ENCODE data around the gene DAGLA. TPM values are rescaled to one million over a fixed set of nuclear protein-coding genes. Genes with fewer than 3 reads are reported as not detected.

Gene DAGLA
- total and polyA plus RNA-seq, 5 experiments from 2014 or later = 0.08 to 0.13 TPM; not detected in 3

- DNase-seq (no peak), ATAC-seq (no peak)
- Mint-ChIP-seq H3K9me3 (no peaks in the 10 kb centered on the region), H3K4me1 (peaks cover 13 to 30% (median 18%) of the 10 kb centered on the region in 4 donors), H3K27me3 (peaks cover 11 to 38% (median 24%) of the 10 kb centered on the region in 5 donors), H3K36me3 (no peaks in the 10 kb centered on the region), H3K4me3 (peak overlapping the region; percentile 32 to 84 (median 74)), H3K27ac (peak overlapping the region in 2 of 10 donors; percentile 26 to 66)
- POLR2A ChIA-PET = no interaction called here
Measured at GRCh38 chr11:61753672-61754071, 73.5 kb downstream of the DAGLA start.

GRCh38 chr11:61754534-61755482 lies 74.6 kb downstream of the DAGLA start:
- Mint-ChIP-seq H3K4me3 (no peak overlapping the region), H3K4me1 (peaks cover 13 to 30% (median 18%) of the 10 kb centered on the region in 4 donors), H3K9me3 (no peaks in the 10 kb centered on the region), H3K27me3 (peaks cover 8 to 32% (median 19%) of the 10 kb centered on the region in 5 donors), H3K36me3 (no peaks in the 10 kb centered on the region), H3K27ac (no peak overlapping the region)
- ATAC-seq (no peak), DNase-seq (no peak)
- POLR2A ChIA-PET = no interaction called here

GRCh38 chr11:61756147-61756451 lies 75.9 kb downstream of the DAGLA start:
- H3K27ac Mint-ChIP-seq = peak overlapping the region in 5 of 10 donors; percentile 34 to 74 (median 63)
- peaks cover 5 to 21% (median 13%) of the 10 kb centered on the region in 5 donors for H3K27me3 Mint-ChIP-seq
- ATAC-seq = no peak
- no peaks in the 10 kb centered on the region for H3K9me3 Mint-ChIP-seq
- H3K4me1 Mint-ChIP-seq = peaks cover 13 to 30% (median 17%) of the 10 kb centered on the region in 4 donors
- no peaks in the 10 kb centered on the region for H3K36me3 Mint-ChIP-seq
- POLR2A ChIA-PET = no interaction called here
- H3K4me3 Mint-ChIP-seq = peak overlapping the region in 3 of 10 donors; percentile 10 to 40 (median 18)
- no peak for DNase-seq

- POLR2A ChIA-PET = interaction anchor here (0.5 kb wide), 1 partner anchor 35 kb away, joined by 3 read pairs; no protein-coding TSS in a partner anchor
- Mint-ChIP-seq H3K4me3 (peak overlapping the region in 1 of 10 donors; percentile 40), H3K9me3 (no peaks in the 10 kb centered on the region), H3K27me3 (peaks cover 3 to 18% (median 12%) of the 10 kb centered on the region in 5 donors), H3K36me3 (no peaks in the 10 kb centered on the region), H3K4me1 (peaks cover 12 to 30% (median 16%) of the 10 kb centered on the region in 4 donors), H3K27ac (peak overlapping the region in 5 of 10 donors; percentile 34 to 74 (median 63))
- DNase-seq (peak in 1 of 10 donors; percentile 32), ATAC-seq (no peak)
Measured at GRCh38 chr11:61756452-61757212, 76.4 kb downstream of the DAGLA start.

- POLR2A ChIA-PET = interaction anchor here (0.5 kb wide), 1 partner anchor 36 kb away, joined by 3 read pairs; no protein-coding TSS in a partner anchor
- Mint-ChIP-seq H3K9me3 (no peaks in the 10 kb centered on the region), H3K27ac (no peak overlapping the region), H3K36me3 (no peaks in the 10 kb centered on the region), H3K27me3 (peaks cover 3 to 23% (median 14%) of the 10 kb centered on the region in 5 donors), H3K4me1 (peaks cover 9 to 30% (median 14%) of the 10 kb centered on the region in 4 donors), H3K4me3 (no peak overlapping the region)
- DNase-seq (no peak), ATAC-seq (no peak)
Measured at GRCh38 chr11:61757213-61757862, 77.1 kb downstream of the DAGLA start.

- Mint-ChIP-seq H3K27me3 (peaks cover 1 to 9% (median 5%) of the 10 kb centered on the region in 5 donors), H3K36me3 (no peaks in the 10 kb centered on the region), H3K9me3 (no peaks in the 10 kb centered on the region), H3K4me3 (no peak overlapping the region), H3K27ac (no peak overlapping the region), H3K4me1 (peaks cover 4 to 12% (median 8%) of the 10 kb centered on the region in 4 donors)
- ATAC-seq (no peak), DNase-seq (no peak)
- POLR2A ChIA-PET = no interaction called here
Measured at GRCh38 chr11:61760946-61761345, 80.8 kb downstream of the DAGLA start.

GRCh38 chr11:61761440-61762222 lies 81.4 kb downstream of the DAGLA start:
- peaks cover 1 to 9% (median 5%) of the 10 kb centered on the region in 5 donors for H3K27me3 Mint-ChIP-seq
- no peaks in the 10 kb centered on the region for H3K36me3 Mint-ChIP-seq
- ATAC-seq (no peak), DNase-seq (no peak)
- no peaks in the 10 kb centered on the region for H3K9me3 Mint-ChIP-seq
- peak overlapping the region in 2 of 10 donors; percentile 47 to 49 for H3K27ac Mint-ChIP-seq
- POLR2A ChIA-PET = no interaction called here
- peaks cover 0 to 5% (median 2%) of the 10 kb centered on the region in 4 donors for H3K4me1 Mint-ChIP-seq
- H3K4me3 Mint-ChIP-seq = no peak overlapping the region

- Mint-ChIP-seq H3K27me3 (peaks cover 1 to 9% (median 5%) of the 10 kb centered on the region in 5 donors), H3K4me1 (peaks cover 0 to under 1% (median 0%) of the 10 kb centered on the region in 4 donors), H3K36me3 (no peaks in the 10 kb centered on the region), H3K27ac (no peak overlapping the region), H3K9me3 (no peaks in the 10 kb centered on the region), H3K4me3 (no peak overlapping the region)
- ATAC-seq (no peak), DNase-seq (no peak)
- POLR2A ChIA-PET = no interaction called here
Measured at GRCh38 chr11:61762223-61762615, 82.0 kb downstream of the DAGLA start.

- POLR2A ChIA-PET = no interaction called here
- H3K27me3 Mint-ChIP-seq = peaks cover 1 to 9% (median 5%) of the 10 kb centered on the region in 5 donors
- ATAC-seq (no peak), DNase-seq (no peak)
- no peaks in the 10 kb centered on the region for H3K36me3 Mint-ChIP-seq
- no peak overlapping the region for H3K27ac Mint-ChIP-seq
- H3K9me3 Mint-ChIP-seq = no peaks in the 10 kb centered on the region
- H3K4me3 Mint-ChIP-seq = no peak overlapping the region
- no peaks in the 10 kb centered on the region for H3K4me1 Mint-ChIP-seq
Measured at GRCh38 chr11:61762798-61763197, 82.6 kb downstream of the DAGLA start.

GRCh38 chr11:61763930-61764605 lies 83.9 kb downstream of the DAGLA start:
- Mint-ChIP-seq H3K4me1 (no peaks in the 10 kb centered on the region), H3K9me3 (no peaks in the 10 kb centered on the region), H3K27me3 (peaks cover 1 to 9% (median 5%) of the 10 kb centered on the region in 5 donors), H3K36me3 (no peaks in the 10 kb centered on the region), H3K27ac (no peak overlapping the region), H3K4me3 (no peak overlapping the region)
- POLR2A ChIA-PET = no interaction called here
- no peak for DNase-seq
- no peak for ATAC-seq

GRCh38 chr11:61764606-61765260 lies 84.5 kb downstream of the DAGLA start:
- Mint-ChIP-seq H3K4me1 (no peaks in the 10 kb centered on the region), H3K27me3 (peaks cover 1 to 9% (median 5%) of the 10 kb centered on the region in 5 donors), H3K4me3 (no peak overlapping the region), H3K9me3 (no peaks in the 10 kb centered on the region), H3K36me3 (no peaks in the 10 kb centered on the region), H3K27ac (no peak overlapping the region)
- ATAC-seq = no peak
- POLR2A ChIA-PET = interaction anchor here (0.5 to 0.6 kb wide), 2 partner anchors 34 to 203 kb away, joined by 3 to 5 read pairs; partner anchors contain the start of gene FTH1
- DNase-seq = no peak
